NCI-H524 (cell line): Measurements from ENCODE around the gene DZIP1.

Experiments
- DNase-seq, 2 experiments: peaks; one replicate each; lab custom pipeline; 2025; lab: John Stamatoyannopoulos, UW

Gene DZIP1

DNA sequence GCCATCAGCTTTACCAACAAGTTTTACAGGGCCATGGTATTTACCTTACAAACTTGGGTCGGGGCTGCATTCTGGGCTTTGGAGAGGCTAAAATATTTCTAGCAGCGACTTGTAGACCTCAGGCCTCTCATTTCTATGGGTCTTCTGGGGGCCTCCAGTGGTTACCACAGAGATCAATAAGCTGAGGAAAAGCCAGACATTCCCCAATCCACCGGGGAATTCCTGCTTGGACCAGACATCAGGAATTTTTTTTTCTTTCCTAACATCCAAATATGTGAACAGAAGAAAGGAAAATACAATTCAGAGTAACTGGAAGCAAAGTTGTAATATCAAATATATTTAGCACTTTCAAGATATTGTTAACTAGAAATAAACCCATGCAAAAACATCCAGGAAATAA lies 1.5 kb downstream of the DZIP1 start:
- no peak for DNase-seq

- DNase-seq, result no peak
Observed at GRCh38 chr13:95642028-95642621, 2.4 kb downstream of the DZIP1 start.

- no peak for DNase-seq
Observed at GRCh38 chr13:95641291-95642027, 3.0 kb downstream of the DZIP1 start.

GRCh38 chr13:95636853-95637252 lies 7.7 kb downstream of the DZIP1 start:
- DNase-seq, result no peak

- DNase-seq, result no peak
Observed at GRCh38 chr13:95630593-95630992, 13.9 kb downstream of the DZIP1 start.

- no peak for DNase-seq
Observed at GRCh38 chr13:95629071-95629470, 15.4 kb downstream of the DZIP1 start.

- no peak for DNase-seq
Observed at GRCh38 chr13:95628488-95628887, 16.0 kb downstream of the DZIP1 start.

DNA sequence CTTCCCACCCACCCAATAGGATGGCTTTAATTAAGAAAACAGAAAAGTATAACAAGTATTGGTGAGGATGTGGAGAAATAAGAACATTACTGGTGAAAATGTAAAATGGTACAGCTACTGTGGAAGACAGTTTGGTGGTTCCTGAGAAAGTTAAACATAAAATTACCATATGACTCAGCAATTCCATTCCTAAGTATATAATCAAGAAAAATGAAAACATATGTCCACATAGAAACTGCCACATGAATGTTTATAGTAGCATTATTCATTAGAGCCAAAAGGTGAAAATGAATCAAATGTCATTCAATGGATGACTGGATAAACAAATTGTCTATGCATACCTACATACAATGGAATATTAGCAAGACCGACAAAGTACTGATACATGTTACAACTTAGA lies 16.9 kb downstream of the DZIP1 start:
- no peak for DNase-seq

DNA sequence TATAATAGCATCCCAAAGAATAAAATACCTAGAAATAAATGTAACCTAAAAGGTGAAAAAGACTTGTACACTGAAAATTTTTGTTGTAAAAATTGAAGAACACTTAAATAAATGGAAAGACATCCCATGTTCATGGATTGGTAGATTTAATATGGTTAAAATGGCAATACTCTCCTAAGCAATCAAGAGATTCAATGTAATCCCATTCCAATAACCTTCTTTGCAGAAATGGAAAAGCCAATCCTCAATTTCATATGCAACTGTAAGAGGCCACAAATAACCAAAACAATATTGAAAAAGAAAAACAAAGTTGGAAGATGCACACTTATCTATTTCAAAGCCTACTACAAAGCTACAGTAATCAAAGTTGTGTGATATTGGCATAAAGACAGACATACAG lies 17.7 kb downstream of the DZIP1 start:
- DNase-seq, result no peak

- DNase-seq, result peak; percentile 1 to 31
Observed at GRCh38 chr13:95624020-95624419, 20.5 kb downstream of the DZIP1 start.

GRCh38 chr13:95623141-95623540 lies 21.4 kb downstream of the DZIP1 start:
- no peak for DNase-seq

- no peak for DNase-seq
Observed at GRCh38 chr13:95620825-95621498, 23.5 kb downstream of the DZIP1 start.

- no peak for DNase-seq
Observed at GRCh38 chr13:95620030-95620824, 24.3 kb downstream of the DZIP1 start.

GRCh38 chr13:95615539-95615938 lies 29.0 kb downstream of the DZIP1 start:
- DNase-seq, result no peak

DNA sequence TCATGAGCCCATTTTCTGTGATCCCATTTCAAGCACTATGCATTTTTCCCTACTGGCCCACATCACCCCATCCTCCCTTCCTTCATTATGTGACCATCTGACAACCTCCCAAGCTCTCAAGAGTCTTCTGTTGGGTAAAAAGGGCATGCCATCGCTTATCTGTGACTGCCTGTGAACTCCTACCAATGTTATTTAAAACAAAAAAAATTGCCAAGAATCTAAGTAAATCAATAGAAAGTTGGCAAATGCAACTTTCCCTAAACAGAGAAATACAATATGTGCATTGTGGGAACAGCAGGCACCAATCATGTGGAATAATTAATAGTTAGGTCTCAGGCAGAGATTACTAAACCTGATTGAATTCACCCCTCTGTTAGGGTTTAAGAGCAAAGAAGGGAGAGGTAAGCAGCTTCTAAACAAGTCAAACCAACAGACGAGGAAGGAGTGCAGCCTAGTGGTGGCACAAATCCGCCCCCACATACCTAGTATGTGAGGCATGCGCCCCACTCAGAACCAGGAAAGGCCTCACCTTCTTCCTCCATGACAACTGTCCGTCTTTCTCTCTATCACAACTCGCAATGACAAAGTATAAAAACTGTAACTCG lies 29.8 kb downstream of the DZIP1 start:
- DNase-seq, result no peak

- peak in 1 of 2 experiments; percentile 52 for DNase-seq
Observed at GRCh38 chr13:95608640-95609323, 35.7 kb downstream of the DZIP1 start.

DNA sequence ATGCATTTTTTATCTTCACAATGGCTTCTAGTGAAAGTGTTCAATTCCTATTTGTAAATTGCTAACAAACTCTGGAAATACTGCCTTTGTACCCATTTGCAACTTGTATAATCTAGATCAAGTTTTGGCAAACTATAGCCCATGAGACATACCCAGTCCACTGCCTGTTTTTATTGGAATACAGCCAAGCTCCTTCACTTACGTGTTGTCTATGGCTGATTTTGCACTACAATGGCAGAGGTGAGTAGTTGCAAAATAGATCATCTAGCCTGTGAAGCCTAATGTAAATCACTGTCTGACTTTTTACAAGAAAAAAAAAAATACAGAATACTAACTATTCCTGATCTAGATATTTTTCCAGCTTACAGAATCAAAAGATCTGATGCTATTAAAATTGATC lies 37.1 kb downstream of the DZIP1 start:
- no peak for DNase-seq

DNA sequence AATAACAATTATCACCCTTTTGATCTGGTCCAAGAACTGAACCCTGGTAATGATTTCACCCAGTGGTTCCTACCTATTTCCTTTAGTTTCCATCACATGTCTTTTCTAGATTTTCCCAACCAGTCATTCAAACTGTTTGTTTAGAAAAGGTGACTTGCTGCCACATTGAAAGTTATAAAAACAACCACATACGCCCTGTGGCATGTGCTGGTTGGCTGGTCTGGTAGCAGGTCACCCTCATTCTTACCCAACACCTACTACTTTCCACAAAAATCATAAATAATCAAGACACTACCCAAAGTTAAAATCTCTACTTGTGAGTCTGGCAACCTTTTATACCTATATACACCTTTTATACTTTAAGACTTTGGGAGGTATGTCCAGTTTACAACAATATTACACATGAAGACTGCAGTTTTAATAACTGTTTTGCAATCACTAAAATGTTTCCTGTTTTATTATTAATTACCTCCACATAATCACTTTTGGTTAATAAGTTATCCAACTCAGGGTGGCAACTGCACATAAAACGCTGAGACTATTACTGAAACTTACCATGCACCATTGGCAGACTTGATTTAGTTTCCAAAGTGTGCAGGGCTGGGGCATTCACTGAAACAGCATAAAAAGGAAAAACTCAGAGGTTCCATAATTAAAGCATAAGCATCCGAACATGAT lies 38.9 kb downstream of the DZIP1 start:
- no peak for DNase-seq

DNA sequence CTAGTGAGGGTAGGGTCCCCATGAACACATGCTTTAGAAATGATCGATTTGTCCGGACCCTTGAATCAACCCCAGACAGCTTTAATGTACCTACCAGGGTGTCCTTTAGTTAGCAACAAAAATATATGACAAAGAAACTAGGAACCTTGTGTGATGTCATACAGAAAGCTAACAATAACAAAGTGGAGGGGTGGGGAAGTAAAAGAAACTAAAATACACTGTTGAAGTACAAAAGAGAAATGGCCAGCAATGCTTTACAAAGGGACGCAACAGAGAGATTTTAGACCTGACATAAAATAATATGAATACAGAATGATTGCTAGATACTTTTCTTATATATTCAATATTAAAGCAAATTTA lies 40.0 kb downstream of the DZIP1 start:
- DNase-seq, result no peak

- DNase-seq, result no peak
Observed at GRCh38 chr13:95603887-95604555, 40.5 kb downstream of the DZIP1 start.
